ENCODE results near the gene CD44.

CD44 gene

GRCh38 chr11:35173616-35174566 lies 34.9 kb downstream of the CD44 start:
- H3K4me3 ChIP-seq (ENCODE audit: low read depth, low read length), result no peak overlapping the region
- no peak for DNase-seq (ENCODE audit: low read depth)
- no peak for TF ChIP-seq CTCF (IDR thresholded peaks at IDR 0.05; ENCODE audit: low read depth, low read length, missing control alignments)

- H3K4me3 ChIP-seq (ENCODE audit: low read depth, low read length), result no peak overlapping the region
- no peak for DNase-seq (ENCODE audit: low read depth)
- no peak for TF ChIP-seq CTCF (IDR thresholded peaks at IDR 0.05; ENCODE audit: low read depth, low read length, missing control alignments)
Measured at GRCh38 chr11:35174666-35175065, 35.7 kb downstream of the CD44 start.

GRCh38 chr11:35177370-35177769 lies 38.4 kb downstream of the CD44 start:
- no peak for DNase-seq (ENCODE audit: low read depth)
- no peak for TF ChIP-seq CTCF (IDR thresholded peaks at IDR 0.05; ENCODE audit: low read depth, low read length, missing control alignments)
- H3K4me3 ChIP-seq (ENCODE audit: low read depth, low read length), result no peak overlapping the region

- TF ChIP-seq CTCF (IDR thresholded peaks at IDR 0.05; ENCODE audit: low read depth, low read length, missing control alignments), result no peak
- H3K4me3 ChIP-seq (ENCODE audit: low read depth, low read length), result no peak overlapping the region
- no peak for DNase-seq (ENCODE audit: low read depth)
Measured at GRCh38 chr11:35178067-35178805, 39.3 kb downstream of the CD44 start.

GRCh38 chr11:35178873-35179272 lies 39.9 kb downstream of the CD44 start:
- no peak for TF ChIP-seq CTCF (IDR thresholded peaks at IDR 0.05; ENCODE audit: low read depth, low read length, missing control alignments)

GRCh38 chr11:35179466-35180135 lies 40.6 kb downstream of the CD44 start:
- no peak overlapping the region for H3K4me3 ChIP-seq (ENCODE audit: low read depth, low read length)
- TF ChIP-seq CTCF (IDR thresholded peaks at IDR 0.05; ENCODE audit: low read depth, low read length, missing control alignments), result no peak
- no peak for DNase-seq (ENCODE audit: low read depth)

More at GRCh38 chr11:35178873-35179272, 39.9 kb downstream of the CD44 start:
- H3K4me3 ChIP-seq (ENCODE audit: low read depth, low read length), result no peak overlapping the region
- DNase-seq (ENCODE audit: low read depth), result no peak
